NCI-H146 treated with DMSO at 0.1 percent for 48 hours (cell line): Measurements from ENCODE around the gene MCFD2.
"Not testable (repeated sequence)": the region's sequence is repeated elsewhere in the genome, so short reads cannot be mapped to it uniquely, and the experiment has no call there.

Experiments
- DNase-seq: peaks from one replicate; lab custom pipeline; 2025; ENCODE audit not compliant: unreplicated experiment; lab: John Stamatoyannopoulos, UW

MCFD2 gene

GRCh38 chr2:46904908-46905678 lies 10.5 kb downstream of the MCFD2 start:
- DNase-seq: not testable (repeated sequence)

DNA sequence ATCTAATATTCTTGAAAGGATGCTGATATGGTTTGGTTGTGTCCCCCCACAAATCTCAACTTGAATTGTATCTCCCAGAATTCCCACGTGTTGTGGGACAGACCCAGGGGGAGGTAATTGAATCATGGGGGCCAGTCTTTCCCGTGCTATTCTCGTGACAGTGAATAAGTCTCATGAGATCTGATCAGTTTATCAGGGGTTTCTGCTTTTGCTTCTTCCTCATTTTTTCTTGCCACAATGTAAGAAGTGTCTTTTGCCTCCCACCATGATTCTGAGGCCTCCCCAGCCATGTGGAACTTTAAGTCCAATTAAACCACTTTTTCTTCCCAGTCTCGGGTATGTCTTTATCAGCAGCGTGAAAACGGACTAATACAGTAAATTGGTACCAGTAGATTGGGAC lies 12.6 kb downstream of the MCFD2 start:
- not testable (repeated sequence) for DNase-seq

DNA sequence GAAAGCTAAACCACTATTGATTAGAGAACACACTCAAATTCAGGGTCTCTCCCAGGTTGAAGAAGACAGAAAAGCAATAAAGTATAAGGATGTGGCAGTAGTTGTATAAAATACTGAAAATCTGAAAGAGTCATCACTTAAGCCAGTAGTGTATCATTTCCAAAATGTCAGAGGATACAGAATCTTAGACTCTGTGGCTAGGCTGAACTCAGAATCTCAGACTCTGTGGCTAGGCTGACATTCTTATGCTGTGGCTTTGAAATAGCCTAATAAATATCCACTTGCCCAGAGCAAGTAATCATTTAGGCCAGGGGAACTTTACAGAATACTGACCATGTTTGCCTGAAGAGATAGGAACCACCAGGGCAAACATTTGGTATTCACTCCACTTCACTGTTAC lies 13.1 kb downstream of the MCFD2 start:
- DNase-seq: no peak

GRCh38 chr2:46901611-46902010 lies 14.0 kb downstream of the MCFD2 start:
- no peak for DNase-seq

DNA sequence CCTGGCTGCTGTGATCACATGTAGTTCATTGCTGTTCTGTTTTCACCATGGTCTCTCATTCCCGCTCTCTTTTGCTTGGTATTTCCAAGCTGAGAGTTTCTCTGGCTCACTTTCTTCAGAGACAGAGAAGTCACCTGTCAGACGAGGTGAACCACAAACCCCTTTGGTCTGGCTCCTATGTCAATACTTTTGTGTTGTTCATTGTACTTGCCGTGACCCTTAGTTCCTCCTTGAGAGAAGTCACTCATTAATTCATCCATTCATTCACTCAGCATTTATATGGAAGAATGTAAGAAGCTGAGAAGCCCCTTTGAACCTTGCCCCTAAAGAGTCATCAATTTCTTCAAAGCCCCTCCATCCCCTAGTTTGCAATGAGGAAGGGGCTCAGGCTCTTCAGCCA lies 15.2 kb downstream of the MCFD2 start:
- DNase-seq: no peak

- DNase-seq: no peak
These were observed 16.6 kb downstream of the MCFD2 start for GRCh38 chr2:46899053-46899452.

GRCh38 chr2:46898024-46898423 lies 17.6 kb downstream of the MCFD2 start:
- DNase-seq: no peak

- DNase-seq: no peak
These were observed 22.2 kb downstream of the MCFD2 start for GRCh38 chr2:46893269-46893939.

DNA sequence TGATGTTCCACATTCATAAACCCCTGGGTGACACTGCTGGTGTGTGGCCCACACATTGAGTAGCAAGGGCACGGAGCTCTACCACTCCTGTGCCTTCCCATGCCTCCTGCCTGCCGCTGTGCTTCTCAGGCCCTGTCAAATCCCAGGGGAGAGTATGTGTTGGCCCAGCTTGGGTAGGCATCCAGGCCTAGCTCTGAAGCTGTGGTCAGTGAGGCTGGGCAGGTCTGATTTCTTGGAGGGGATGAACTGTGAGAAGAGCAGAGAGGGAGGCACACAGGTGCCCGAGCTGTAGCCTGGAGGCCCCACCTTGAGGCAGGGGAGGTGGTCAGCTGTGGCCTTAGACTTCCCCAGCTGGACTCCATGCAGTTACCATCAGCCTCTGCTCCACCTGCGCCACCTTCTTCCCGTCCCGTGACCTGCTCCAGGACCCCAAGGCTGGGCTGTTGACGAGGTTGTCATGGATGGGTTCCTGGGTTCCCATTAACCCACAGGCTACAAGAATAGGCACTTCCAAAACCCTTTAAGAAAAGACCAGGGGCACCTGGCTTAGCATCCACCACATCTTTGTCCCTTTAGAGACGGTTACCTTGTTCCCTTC lies 23.6 kb downstream of the MCFD2 start:
- no peak for DNase-seq

GRCh38 chr2:46888421-46888952 lies 27.1 kb downstream of the MCFD2 start:
- DNase-seq: no peak

DNA sequence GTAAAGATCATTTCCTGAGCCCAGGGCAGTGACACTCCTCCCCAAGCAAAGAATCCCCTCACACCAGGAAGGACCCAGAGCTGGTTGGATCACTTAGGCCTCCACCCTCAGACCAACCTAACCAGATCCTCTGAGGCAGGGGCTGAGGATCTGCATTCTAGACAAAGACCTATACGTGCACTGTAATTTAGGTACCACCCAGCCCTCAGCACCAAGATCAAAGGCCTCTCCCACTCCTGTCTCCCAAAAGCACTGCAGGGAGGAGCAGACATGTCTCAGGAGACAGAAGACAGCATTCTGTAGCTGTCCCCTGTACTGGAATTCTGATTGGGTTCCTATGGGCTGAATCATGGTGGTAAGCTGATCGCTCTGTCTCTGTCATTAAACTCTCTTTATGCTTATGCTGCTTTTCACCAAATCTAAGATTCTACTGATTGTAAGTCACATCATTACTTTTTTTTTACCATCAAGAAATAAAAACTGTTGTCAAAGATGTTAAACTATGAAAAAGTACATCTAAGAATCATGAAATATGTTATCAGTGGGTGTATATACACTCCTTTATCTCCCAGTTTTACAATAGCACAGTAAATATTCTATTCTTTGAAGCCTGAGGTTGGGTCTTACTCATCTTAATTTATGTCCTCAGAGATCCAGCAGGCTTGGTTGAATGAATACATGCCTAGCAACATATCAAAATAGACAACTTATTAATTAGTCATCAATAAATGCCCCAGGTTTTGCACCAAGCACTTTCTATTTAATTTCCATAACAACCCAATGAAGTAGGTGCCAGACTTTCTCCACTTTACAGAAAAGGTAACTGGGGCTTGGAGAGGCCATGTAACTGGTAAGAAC lies 28.3 kb downstream of the MCFD2 start:
- no peak for DNase-seq

DNA sequence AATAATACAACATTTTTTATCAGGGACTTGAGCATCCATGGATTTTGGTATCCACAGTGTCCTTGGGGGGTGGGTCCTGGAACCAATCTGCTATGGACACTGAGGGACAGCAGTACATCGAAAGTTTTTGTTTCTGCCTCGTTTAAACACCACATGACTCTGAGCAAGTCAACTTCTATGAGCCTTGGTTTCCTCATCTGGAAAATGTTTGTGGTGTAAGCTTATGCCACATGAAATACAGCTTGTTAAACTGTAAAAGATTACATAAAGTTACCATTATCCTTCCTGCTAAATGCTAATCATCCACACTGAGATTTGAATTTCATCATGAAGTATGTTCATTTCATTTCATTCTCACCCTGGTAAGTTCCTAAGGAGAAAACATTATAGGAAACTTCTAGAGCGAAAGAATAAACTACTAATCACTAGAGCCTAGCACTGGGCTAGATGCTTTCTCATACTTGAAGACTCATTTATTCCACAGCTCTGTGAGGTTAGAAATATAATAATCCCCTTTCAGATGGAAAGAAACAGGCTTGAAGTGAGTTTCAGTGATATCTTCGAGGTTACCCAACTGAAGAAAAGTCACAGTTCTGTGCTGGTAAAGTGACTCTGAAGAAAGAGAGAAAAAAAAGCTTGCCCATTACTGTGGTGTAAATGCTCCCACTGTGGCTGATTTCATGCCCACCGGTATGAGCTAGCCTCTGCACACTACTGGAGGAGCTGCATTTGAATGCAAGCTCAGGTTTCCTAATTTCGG lies 29.2 kb downstream of the MCFD2 start:
- DNase-seq: no peak

- DNase-seq: no peak
These were observed 30.2 kb downstream of the MCFD2 start for GRCh38 chr2:46885376-46885775.

- no peak for DNase-seq
These were observed 36.1 kb downstream of the MCFD2 start for GRCh38 chr2:46879511-46879910.

DNA sequence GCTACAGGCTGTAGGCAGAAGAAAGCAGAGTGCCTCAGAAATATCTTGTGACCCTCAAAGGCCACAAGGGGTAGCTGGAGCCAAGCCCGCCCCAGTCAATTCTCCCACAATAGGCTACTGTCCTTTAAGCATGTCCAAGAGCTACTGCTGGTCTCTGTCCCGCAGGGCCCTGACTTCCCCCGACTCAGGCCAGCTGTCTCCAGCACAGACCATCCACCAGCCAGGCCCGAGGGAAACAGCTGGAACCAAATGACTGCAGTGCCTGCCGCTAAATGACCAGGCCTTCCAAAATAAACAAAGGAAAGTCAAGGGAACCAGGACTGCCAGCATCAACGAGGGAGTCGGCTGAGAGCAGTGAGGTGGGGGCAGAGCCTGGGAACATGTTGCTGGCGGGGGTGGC lies 36.7 kb downstream of the MCFD2 start:
- no peak for DNase-seq

DNA sequence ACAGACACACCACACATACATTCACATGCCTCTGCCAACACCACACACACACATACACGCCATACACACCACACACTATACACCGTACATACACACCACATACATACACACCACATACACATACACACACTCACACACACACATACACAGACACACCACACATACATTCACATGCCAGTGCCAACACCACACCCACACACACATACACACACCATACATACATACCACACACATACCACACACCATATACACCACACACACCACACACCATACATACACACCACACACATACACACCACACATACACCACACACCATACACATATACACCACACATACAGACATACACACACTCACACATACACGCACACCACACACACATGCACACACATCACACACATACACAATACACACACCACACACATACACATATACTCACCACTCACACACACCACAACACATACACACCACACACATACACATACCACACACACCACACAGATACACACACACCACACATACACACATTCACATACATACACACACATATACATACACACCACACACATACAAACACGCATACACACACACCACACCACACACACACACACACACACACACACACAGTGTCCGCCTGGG lies 37.2 kb downstream of the MCFD2 start:
- no peak for DNase-seq

DNA sequence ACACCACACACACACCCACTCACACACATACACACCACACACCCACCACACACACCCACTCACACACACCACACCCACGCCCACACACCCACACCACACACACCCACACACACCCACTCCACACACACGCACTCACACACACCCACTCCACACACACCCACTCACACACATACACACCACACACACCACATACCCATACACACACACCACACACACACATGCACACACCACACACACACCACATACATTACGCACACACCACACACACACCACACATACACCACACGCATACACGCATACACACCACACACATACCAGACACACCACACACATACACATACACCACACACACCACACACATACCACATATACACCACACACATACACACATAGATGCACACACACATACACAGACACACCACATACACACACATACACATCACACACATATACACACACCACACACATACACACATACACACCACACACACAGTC lies 37.9 kb downstream of the MCFD2 start:
- no peak for DNase-seq

DNA sequence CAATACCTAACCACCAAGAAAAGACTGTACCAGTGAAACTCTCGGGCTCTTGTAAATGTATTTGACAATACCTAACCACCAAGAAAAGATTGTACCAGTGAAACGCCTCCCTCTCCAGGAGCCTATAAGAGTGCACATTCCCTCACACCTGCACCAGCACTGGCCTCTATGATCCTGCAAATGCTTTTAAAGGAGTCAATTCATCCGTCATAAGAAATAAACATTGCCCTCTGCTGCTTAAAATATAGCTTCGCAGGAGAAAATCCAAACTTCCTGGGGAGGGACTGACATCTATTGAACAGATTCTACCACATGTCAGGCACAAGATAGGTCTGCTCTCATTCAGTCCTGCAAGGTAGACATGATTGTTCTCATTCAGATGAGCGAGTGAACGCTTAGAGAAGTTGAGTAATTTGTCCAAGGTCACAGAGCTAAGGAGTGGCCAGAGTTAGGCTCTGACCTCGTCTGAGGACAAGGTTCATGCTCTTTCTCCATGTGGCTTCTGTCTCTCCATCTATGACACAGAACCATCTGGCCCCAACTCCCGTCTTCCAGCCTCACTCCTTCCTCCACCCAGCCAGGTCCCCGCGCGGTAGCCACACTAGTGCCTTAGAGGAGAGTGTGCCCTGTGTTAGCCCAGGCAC lies 38.7 kb downstream of the MCFD2 start:
- peak; percentile 43 for DNase-seq
